ENCODE data around the gene COLEC11.

The COLEC11 gene

DNA sequence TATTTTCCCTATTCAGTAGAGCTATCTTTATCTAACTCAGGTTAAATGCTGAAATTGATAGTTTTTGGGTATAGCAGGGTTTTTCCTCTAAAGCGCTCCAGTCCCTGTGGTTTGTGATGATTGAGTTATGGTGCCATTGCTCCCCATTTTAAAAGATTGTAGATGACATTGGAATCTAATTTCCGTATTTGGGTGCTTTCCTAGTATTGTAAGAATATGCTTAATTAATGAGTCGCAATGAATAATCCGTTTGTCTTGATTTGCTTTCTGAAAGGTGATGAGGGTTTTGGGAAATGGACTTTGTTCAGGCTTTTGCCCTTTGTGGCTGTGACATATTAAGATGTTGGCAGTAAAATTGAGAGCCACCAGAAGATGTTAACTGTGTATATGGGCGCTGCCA is 15.9 kb upstream of the COLEC11 start:
- H3K27ac ChIP-seq, result no peak overlapping the region
- TF ChIP-seq, protein P1, sequence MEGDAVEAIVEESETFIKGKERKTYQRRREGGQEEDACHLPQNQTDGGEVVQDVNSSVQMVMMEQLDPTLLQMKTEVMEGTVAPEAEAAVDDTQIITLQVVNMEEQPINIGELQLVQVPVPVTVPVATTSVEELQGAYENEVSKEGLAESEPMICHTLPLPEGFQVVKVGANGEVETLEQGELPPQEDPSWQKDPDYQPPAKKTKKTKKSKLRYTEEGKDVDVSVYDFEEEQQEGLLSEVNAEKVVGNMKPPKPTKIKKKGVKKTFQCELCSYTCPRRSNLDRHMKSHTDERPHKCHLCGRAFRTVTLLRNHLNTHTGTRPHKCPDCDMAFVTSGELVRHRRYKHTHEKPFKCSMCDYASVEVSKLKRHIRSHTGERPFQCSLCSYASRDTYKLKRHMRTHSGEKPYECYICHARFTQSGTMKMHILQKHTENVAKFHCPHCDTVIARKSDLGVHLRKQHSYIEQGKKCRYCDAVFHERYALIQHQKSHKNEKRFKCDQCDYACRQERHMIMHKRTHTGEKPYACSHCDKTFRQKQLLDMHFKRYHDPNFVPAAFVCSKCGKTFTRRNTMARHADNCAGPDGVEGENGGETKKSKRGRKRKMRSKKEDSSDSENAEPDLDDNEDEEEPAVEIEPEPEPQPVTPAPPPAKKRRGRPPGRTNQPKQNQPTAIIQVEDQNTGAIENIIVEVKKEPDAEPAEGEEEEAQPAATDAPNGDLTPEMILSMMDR (IDR thresholded peaks at IDR 0.05), result no peak
- no peak for TF ChIP-seq ZFX (IDR thresholded peaks at IDR 0.05; ENCODE audit: borderline replicate concordance)

DNA sequence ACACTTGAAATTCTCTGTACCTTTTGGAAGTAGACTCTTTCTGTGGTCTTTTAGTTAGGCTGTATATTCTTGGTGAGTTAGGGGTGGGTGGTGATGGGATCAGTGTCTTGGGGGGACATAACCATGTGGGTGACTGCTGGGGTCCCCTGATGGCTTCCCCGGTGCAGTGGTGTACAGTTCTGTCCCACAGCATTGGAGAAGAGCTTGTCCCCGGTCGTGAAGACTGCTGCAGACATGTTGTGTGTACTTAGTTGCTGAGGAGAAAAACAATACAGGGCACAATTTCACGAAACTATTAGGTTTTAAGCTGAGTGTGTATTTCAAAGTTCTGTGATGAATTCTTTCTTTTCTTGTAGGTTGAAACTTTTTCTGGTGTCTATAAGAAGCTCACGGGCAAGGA is 14.5 kb upstream of the COLEC11 start:
- no peak overlapping the region for H3K27ac ChIP-seq
- TF ChIP-seq, protein P1 (IDR thresholded peaks at IDR 0.05), result no peak

DNA sequence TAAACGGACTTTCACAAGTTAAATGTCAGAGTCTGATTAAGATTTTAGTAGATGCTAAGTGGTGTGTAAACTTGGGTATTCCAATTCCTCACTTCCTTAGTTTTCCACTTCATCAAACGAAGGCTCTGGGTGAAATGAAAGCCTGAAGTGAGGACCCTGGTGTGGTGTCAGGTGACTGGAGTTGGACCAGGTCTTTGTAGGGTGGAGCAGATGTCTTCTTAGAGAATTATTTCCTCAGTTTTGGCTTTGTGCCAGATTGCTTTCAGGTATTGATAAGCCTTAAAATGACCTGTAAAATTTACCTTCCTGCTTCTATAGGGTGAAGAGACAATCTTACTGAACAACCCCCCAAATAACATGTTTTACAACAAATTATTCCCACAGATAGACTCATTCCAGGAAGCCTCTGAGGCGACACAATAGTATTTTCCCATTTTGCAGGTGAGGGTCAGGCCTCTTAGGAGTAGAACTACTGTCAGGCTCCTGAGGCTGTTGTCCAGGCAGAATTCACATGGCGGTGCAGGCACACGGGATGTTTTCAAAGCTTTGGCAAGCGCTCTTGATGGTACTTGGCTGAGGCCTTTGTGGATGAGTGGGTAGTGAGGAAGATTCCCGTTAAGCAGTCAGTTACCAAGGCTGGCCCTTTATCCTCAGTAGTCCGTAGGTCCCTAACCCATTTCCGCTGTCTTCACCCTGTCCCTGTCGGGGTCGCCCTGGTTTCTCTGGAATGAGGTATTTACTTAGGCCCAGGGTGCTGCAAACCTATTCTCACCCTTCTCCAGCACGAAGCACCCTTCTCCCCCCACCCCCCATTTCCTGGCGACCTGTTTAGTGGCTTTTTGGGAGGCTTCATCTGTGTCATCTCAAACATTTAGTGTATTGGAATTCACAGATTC is 13.3 kb upstream of the COLEC11 start:
- H3K27ac ChIP-seq, result 0 out of 2 replicates have a peak overlapping the region, but pooled peaks have one; percentile 3
- TF ChIP-seq ZFX (IDR thresholded peaks at IDR 0.05; ENCODE audit: borderline replicate concordance), result no peak
- TF ChIP-seq, protein P1 (IDR thresholded peaks at IDR 0.05), result no peak

DNA sequence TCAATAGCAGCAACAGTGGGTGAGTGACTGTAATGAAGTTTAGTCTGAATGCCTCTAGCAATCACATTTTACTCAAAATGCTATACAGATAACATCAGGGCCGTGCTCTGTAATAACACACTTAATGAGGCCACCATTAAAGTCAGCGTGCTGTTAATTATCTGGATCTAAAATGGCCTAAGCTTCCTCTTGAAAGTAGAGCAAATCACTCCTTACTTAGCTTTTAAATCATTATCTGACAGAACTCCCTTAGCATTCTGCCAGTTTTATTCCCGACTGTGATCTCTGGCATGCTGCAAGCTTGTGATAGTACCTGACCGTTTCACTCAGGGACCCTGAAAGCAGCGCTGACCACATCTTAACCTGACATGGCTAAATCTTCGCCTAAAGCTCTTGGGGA is 10.8 kb upstream of the COLEC11 start:
- TF ChIP-seq, protein P1 (IDR thresholded peaks at IDR 0.05), result no peak
- TF ChIP-seq ZFX (IDR thresholded peaks at IDR 0.05; ENCODE audit: borderline replicate concordance), result no peak
- no peak overlapping the region for H3K27ac ChIP-seq

DNA sequence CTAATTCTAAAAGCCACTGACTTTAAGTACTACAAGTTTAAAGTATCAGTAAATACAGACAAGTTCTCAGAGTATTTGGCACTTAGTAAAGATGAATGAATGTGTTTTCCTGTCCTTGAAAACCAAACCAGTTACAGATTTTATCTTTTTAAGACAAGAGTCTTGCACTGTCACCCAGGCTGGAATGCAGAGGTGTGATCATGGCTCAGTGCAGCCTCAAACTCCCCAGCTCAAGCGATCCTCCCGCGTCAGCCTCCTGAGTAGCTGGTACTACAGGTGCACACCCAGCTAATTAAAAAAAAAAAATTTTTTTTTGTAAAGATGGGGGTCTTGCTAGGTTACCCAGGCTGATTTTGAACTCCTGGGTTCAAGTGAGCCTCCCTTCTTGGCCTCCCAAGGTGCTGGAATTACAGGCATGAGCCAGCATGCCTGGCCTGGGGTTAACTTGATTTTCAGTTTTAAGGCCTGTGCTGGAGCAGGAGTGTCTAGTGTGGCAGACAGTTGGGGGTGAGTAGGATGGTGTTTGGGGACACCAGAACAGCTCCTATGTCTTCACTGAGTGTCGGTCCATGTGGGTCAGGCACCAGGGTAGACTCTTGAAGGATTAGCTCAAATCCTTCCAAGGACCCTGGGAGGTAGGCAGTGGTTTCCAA is 10.2 kb upstream of the COLEC11 start:
- TF ChIP-seq ZFX (IDR thresholded peaks at IDR 0.05; ENCODE audit: borderline replicate concordance), result no peak
- TF ChIP-seq, protein P1 (IDR thresholded peaks at IDR 0.05), result no peak

DNA sequence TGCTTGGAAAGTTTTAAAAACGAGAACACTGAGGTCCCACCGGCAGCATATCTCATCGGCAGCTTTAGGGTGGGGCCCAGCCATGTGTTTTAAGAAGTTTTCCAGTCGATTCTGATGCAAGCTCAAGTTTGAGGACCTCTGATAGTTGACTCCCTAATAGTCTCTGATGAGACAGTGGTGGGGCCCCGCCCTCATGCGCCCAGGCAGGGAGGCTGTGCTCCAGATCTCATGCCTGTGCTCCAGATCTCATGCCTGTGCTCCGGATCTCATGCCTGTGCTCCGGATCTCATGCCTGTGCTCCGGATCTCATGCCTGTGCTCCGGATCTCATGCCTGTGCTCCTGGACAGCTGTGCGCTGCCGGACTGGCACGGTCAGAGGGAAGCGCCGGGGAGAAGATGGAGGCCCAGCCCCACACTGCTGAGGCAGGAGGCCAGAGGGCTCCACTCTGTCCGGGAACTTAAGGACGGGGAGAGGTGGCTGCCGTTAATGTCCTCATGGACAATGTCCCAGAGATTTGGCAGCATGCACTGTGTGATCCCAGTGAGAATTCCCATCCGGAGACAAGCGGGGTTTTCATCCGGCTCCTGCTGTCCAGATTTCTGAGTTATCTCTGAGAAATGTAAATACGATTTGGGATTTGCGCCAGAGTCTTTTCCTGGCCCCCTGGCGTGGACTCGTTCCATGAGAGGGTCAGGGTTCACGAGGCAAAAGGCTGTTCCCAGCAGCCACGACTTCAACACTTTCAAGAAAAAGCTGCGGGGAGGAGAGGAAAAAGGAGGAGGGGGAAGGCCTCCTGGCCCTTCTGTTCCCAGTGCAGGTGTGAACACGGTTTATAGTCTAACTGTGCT is 9.4 kb upstream of the COLEC11 start:
- TF ChIP-seq, protein P1 (IDR thresholded peaks at IDR 0.05), result no peak
- no peak for TF ChIP-seq ZFX (IDR thresholded peaks at IDR 0.05; ENCODE audit: borderline replicate concordance)
- H3K27ac ChIP-seq, result no peak overlapping the region

More for the DNA sequence above, 10.2 kb upstream of the COLEC11 start:
- no peak overlapping the region for H3K27ac ChIP-seq
